HepG2 (cell line): ENCODE data around the gene LRTM2. TPM values are rescaled to one million over a fixed set of nuclear protein-coding genes. Genes with fewer than 3 reads are reported as not detected.
A peak's percentile ranks its signal among the peaks of the same experiment; 100 is the strongest.

Experiments
- ATAC-seq: fragments of 200-7000 bp; cut with Tn5 transposase; 3 replicates; pipeline ENCODE4 v1.9.1; 2020; ENCODE audit warnings: mild to moderate bottlenecking, moderate library complexity
- BruUV-seq: library from RNA; stranded (reverse); fragments of 400-500 nt; replicated peaks from 2 replicates; lab custom pipeline; 2021; lab: Mats Ljungman, UMichigan
- CTCF ChIA-PET: fragments of 300-600 bp; formaldehyde crosslinking; extraction: SDS; loops from one replicate; lab custom pipeline; 2021; ENCODE audit warnings: low total read pairs, inconsistent platforms, low intra/inter-chr PET ratio; lab: Yijun Ruan, JAX
- POLR2A ChIA-PET: fragments of 350-600 bp; sonication (Branson Sonifier 250); formaldehyde crosslinking; loops from one replicate; lab custom pipeline; 2020; ENCODE audit warnings: antibody characterized with exemption, inconsistent platforms; lab: Yijun Ruan, JAX
- DNase-seq: peaks from one replicate; pipeline ENCODE4 v3.0.0-alpha.2; 2015; ENCODE audit warnings: low spot score
- FAIRE-seq: peaks from 3 replicates; lab custom pipeline; 2011; peaks lifted over from hg19 to GRCh38; lab: Jason Lieb, UNC
- H2AFZ ChIP-seq: one replicate; pipeline ENCODE4 v1.6.1; 2011; ENCODE audit warnings: low read length, inconsistent platforms
- H3K27ac ChIP-seq: fragments of 300-600 bp; 3 replicates; pipeline ENCODE4 v1.8.0; 2011; ENCODE audit warnings: mixed run types, mild to moderate bottlenecking, mixed read lengths, low read length, inconsistent platforms; ENCODE audit not compliant: insufficient read depth; ENCODE audit errors: extremely low read length
- H3K27me3 ChIP-seq, 2 experiments: fragments of 200-600 bp in 1 of 2; 2 replicates in 1 of 2; 3 replicates in 1 of 2; pipeline versions ENCODE4 v1.6.0 to v1.8.0; 2011; ENCODE audit warnings: low read length in 2 of 2, mild to moderate bottlenecking in 2 of 2, moderate library complexity in 2 of 2, inconsistent platforms in 1 of 2; ENCODE audit not compliant: insufficient read depth in 2 of 2, control insufficient read depth in 1 of 2
- H3K36me3 ChIP-seq, 2 experiments: fragments of 200-600 bp in 1 of 2; replicated peaks in 1 of 2; 2 replicates in 1 of 2; 3 replicates in 1 of 2; pipeline versions ENCODE4 v1.5.1 to v1.8.0; 2011; ENCODE audit warnings: low read length in 2 of 2, inconsistent platforms in 1 of 2; ENCODE audit not compliant: insufficient read depth in 2 of 2, control insufficient read depth in 1 of 2
- H3K4me1 ChIP-seq: 2 replicates; pipeline ENCODE4 v1.5.1; 2012; ENCODE audit warnings: low read length, inconsistent platforms; ENCODE audit not compliant: insufficient read depth
- H3K4me2 ChIP-seq: 2 replicates; pipeline ENCODE4 v1.6.0; 2011; ENCODE audit warnings: low read depth, low read length, inconsistent platforms
- H3K4me3 ChIP-seq, 3 experiments: fragments of 200-600 bp in 1 of 3; sonication (generic), shearing (Covaris generic) in 1 of 3; replicated peaks in 1 of 3; 2 replicates each; pipeline ENCODE4 v1.5.1; 2011 to 2016; ENCODE audit warnings: low read length in 3 of 3, inconsistent platforms in 2 of 3, low read depth in 2 of 3, mild to moderate bottlenecking in 2 of 3, control low read depth in 1 of 3, mixed read lengths in 1 of 3; ENCODE audit not compliant: insufficient read depth in 1 of 3
- H3K79me2 ChIP-seq: one replicate; pipeline ENCODE4 v1.6.1; 2011; ENCODE audit warnings: low read length, inconsistent platforms; ENCODE audit not compliant: insufficient read depth
- H3K9ac ChIP-seq: 2 replicates; pipeline ENCODE4 v1.6.0; 2011; ENCODE audit warnings: mild to moderate bottlenecking, low read depth, low read length, inconsistent platforms; ENCODE audit not compliant: insufficient read depth
- H3K9me3 ChIP-seq: 2 replicates; pipeline ENCODE4 v1.5.1; 2012; ENCODE audit warnings: mild to moderate bottlenecking, low read length
- H4K20me1 ChIP-seq: 2 replicates; pipeline ENCODE4 v1.6.0; 2011; ENCODE audit warnings: inconsistent platforms, mild to moderate bottlenecking, low read length, moderate library complexity; ENCODE audit not compliant: insufficient read depth
- MLX ChIP-seq: IDR thresholded peaks from 2 replicates; pipeline ENCODE4 v1.6.1; 2016
- UBTF ChIP-seq: sonication (generic); formaldehyde crosslinking; IDR thresholded peaks from 2 replicates; pipeline ENCODE4 v1.4.0; 2020; ENCODE audit warnings: mild to moderate bottlenecking, missing genetic modification reagents
- ZNF572 ChIP-seq: sonication (generic); formaldehyde crosslinking; IDR thresholded peaks from 2 replicates; pipeline ENCODE4 v1.5.1; 2020; ENCODE audit warnings: mild to moderate bottlenecking, missing genetic modification reagents
- ZNF740 ChIP-seq: sonication (generic); formaldehyde crosslinking; IDR thresholded peaks from 2 replicates; pipeline ENCODE4 v1.4.0; 2020; ENCODE audit warnings: missing genetic modification reagents
- WGBS: methylation state at CpG from one replicate; pipeline ENCODE4 v1.1.6; 2017; ENCODE audit warnings: low lambda C conversion rate; 5-methylcytosine and 5-hydroxymethylcytosine counted together
- in situ Hi-C: cut with HindIII; loops from 2 replicates; pipeline ENCODE4 v1.10.0; 2017; ENCODE audit warnings: low pct_unique_long_range_greater_than_20kb; ENCODE audit not compliant: extremely low pct_ligation_motif_present
- intact Hi-C: fragments of 100-400 bp; cut with micrococcal nuclease; formaldehyde crosslinking; loops from one replicate; pipeline ENCODE4 v1.10.0; 2022; ENCODE audit not compliant: unreplicated experiment
- polyA plus RNA-seq, 8 experiments: library from polyadenylated mRNA; depleted of rRNA in 3 of 8; stranded (reverse) in 7 of 8; unstranded in 1 of 8; fragments of >200 nt; fragmentation: Illumina TruSeq in 4 of 8; extraction: Trizol in 4 of 8; gene quantifications; 2 replicates each; pipeline versions ENCODE4 v1.2.1 to v1.2.3, GENCODE V29; 2011 to 2016; ENCODE audit warnings: low read depth in 4 of 8, missing spikeins in 1 of 8, mixed read lengths in 1 of 8; ENCODE audit not compliant: insufficient read depth in 1 of 8
- total RNA-seq, 5 experiments: library from RNA; depleted of rRNA; stranded (reverse); fragments of >200 nt; fragmentation: Illumina TruSeq; extraction: Trizol; gene quantifications; 2 replicates each; pipeline ENCODE4 v1.2.3, GENCODE V29; 2016; ENCODE audit warnings: low read depth in 1 of 5

The LRTM2 gene
- total and polyA plus RNA-seq, 2 of the 13 experiments (the other 11 are each of a cell fraction or from before 2014, with no cell fraction given) = 0.09 TPM; not detected in 1

- Histone ChIP-seq H4K20me1 (no peaks in the 10 kb centered on the region), H3K4me3 (no peak overlapping the region), H3K4me1 (peaks cover 29% of the 10 kb centered on the region), H3K36me3 (no peaks in the 10 kb centered on the region), H3K4me2 (peak overlapping the region; percentile 69; the same call in 1 of the 2 replicates), H2AFZ (peak overlapping the region; percentile 86), H3K79me2 (no peaks in the 10 kb centered on the region), H3K27me3 (peaks cover 6 to 39% of the 10 kb centered on the region in 2 experiments; a peak in 3 of 5 replicates), H3K27ac (no peak overlapping the region), H3K9me3 (no peaks in the 10 kb centered on the region), H3K9ac (no peak overlapping the region)
- in situ Hi-C loops (no loop called here), intact Hi-C loops (no loop called here)
- no TSS peak for BruUV-seq
- FAIRE-seq (no peak), ATAC-seq (no peak), DNase-seq (no peak)
- WGBS = 53% methylated on average over 5 of the region's 5 CpGs
- CTCF ChIA-PET = no interaction called here
- TF ChIP-seq UBTF (CRISPR knock-in tag) (no peak), MLX (CRISPR knock-in tag) (no peak), ZNF740 (CRISPR knock-in tag) (no peak), ZNF572 (no peak)
- POLR2A ChIA-PET = no interaction called here
Observed at GRCh38 chr12:1885082-1885596, 64.8 kb downstream of the LRTM2 start.
